Activated gamma-delta T cell treated with anti-CD3 and anti-CD28 coated beads, Interleukin-2, amount 50 U/mL, for 16 hours (primary cell): ENCODE data around the gene HVCN1.
"Not testable (repeated sequence)": the region's sequence is repeated elsewhere in the genome, so short reads cannot be mapped to it uniquely, and the experiment has no call there.

ENCODE experiments used
- DNase-seq: peaks from one replicate; pipeline ENCODE4 v3.0.0-alpha.2; 2020; ENCODE audit warnings: low read depth

The HVCN1 gene, protein sequence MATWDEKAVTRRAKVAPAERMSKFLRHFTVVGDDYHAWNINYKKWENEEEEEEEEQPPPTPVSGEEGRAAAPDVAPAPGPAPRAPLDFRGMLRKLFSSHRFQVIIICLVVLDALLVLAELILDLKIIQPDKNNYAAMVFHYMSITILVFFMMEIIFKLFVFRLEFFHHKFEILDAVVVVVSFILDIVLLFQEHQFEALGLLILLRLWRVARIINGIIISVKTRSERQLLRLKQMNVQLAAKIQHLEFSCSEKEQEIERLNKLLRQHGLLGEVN

DNA sequence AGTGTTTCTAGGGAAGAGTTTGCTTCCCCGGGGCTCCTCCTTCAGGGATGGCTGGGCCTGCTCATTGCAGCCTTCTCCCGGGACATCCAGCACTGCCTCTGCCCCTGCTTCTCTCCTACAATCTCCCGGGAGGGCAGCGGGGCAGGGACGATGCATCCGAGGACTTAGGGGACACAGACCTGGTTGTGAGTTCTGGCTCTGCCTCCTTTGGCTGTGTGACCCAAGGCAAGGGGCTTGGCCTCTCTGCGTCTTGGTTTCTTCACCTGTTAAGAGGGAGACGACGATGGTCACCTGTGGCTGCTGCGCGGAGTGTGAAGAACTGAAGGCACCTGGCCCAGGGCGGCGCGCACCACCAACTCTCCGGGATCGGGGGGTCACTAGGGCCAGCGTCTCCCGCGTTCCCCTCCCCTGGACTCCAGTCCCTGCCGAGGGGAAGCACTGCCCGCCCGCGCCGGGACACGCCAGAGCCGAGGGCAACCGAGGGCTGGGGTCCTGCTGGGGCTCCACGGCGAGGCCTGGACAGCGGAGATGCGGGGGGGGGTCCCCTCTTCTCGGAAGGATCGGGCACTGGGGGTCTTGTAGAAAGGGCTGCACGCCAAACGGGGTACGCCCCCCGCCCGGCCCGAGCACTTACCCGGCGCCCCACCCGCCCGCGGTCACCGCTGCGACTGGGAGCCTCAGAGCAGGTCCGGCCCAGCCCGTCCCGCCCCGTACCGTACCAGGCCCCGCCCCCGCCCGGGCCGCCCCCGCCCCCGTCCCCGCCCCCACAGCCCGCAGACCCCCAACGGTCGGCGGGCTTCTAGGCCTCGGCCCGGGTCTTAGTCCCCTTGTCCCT is at the start of gene HVCN1:
TSS of gene HVCN1 (minus strand) at position 670 of the 835 bp plus-strand sequence. CDS start 5,870 bp downstream, outside the sequence.
- DNase-seq = peak; percentile 4

DNA sequence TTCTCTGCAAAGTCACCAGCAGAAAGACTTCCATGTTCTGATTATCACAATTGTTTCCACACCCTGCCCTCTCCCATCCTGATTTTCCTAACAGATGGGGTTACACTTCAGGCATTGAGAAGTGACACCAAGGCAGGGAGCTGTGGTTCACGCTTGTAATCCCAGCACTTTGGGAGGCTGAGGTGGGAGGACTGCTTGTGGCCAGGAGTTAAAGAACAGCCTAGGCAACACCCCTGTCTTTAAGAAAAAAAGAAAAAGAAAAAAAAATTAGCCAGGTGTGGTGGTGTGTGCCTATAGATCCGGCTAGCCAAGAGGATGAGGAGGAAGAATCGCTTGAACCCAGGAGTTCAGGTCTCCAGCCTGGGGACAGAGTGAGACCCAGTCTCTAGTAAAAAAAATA is 48.6 kb upstream of the HVCN1 start:
- DNase-seq = no peak

DNA sequence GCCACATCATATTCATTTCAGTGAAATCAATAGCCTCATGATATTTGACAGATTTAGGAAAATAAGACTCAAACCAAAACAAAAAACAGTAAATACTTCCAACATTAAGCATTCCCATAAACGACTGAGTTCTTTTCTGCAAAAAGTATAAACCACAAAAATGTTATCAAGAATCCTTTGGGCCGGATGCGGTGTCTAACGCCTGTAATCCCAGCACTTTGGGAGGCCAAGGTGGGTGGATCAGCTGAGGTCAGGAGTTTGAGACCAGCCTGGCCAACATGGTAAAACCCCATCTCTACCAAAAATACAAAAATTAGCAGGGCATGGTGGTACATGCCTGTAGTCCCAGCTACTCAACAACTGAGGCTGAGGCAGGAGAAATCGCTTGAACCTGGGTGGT is 48.1 kb upstream of the HVCN1 start:
- not testable (repeated sequence) for DNase-seq

DNA sequence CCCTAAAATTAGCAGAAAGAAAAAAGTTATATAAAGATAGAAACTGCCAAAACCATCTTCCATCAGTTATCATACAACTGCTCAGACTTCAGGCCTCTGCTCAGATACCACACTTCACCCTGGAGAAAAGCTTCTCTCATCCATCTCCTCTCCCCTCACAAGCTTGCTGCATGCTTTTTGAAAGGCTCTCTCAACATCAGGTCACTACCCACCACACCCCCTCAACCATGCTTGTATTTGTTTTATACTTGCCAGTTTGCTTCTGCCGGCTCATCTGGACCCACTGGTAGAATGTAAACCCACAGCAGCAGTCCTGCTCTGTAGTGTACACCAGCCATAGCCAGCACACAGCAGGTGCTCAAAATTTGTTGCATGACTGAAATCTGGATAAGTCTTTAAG is 45.0 kb upstream of the HVCN1 start:
- no peak for DNase-seq

DNA sequence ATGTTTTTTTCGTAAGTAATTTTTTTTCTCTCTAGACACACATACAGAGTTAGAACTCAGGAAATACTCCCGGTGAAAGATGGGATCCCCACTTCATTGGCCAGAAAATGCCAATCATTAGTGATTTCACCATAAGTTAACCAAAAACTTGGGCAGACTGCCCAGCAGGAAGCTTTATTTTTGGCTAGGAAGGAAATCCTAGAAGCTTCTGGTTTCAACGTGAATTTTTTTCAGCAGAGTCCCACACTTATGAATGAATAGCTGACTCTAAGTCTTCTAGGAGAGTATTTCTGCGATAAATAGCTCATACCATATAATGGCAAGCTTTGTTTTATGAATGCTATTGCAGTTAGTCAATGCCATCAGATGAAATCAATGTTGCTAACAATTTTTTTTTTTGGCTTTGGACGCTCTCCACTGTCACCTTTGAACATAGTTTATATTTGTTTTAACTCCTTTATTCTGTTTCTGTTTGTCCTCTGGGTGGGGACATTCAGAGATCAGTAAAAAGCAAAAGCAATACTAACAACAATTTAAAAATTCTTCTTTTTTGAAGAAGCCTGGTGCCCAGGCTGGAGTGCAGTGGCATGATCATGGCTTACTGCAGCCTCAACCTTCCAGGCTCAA is 44.3 kb upstream of the HVCN1 start:
- no peak for DNase-seq

DNA sequence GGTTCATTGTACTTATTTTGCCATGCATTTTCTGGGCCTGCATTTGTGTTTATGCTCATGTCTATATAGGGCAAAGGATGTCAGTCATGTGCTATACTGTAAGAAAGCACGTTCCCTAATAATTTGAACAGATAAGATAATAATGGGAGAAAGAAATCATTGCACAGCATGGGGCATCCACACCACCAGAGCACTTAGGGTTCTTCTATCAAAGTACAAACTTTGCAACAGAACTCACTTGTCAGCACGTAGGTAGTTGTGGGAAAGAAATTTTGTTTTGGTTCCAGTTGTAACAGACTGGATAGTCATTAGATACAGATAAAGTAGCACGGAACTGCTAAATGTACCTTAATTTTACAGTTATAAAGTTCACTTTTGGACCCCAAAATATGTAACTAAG is 43.7 kb upstream of the HVCN1 start:
- DNase-seq = no peak

DNA sequence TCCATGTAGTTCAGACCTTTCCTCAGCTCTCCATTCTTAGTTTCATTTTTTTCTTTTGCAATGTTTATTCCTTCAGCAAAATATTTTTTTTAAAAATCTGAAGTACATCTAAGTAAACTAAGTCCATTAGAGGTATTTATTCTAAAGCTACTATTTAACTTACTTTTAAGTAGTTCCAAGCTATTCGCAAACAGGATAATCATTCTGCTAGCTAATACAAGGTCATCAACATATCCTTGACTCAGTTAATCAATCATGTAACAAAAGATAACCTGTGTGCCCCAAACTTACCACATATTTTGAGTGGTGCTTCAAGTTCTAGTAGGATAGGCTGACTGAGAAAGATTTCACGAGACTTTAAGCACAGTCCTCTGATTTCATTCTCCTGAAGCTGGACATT is 42.6 kb upstream of the HVCN1 start:
- no peak for DNase-seq

DNA sequence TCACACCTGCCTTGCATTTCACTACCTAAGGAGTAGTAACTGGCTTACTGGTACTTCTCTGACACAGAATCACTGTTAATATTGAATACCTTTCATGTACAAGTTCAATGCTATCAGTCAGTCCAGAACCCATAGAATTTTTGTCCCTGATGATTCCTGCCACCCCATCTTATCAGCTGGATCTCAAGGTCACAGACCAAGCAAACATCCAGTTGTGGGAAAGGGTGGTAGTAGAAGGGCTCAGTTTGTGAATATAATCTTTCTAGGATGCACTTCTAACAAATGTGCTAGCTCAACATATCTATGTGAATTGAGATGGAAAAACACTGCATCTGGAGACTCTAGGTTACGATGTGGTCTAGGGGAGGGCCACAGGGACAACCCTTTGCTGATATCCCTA is 39.7 kb upstream of the HVCN1 start:
- no peak for DNase-seq

DNA sequence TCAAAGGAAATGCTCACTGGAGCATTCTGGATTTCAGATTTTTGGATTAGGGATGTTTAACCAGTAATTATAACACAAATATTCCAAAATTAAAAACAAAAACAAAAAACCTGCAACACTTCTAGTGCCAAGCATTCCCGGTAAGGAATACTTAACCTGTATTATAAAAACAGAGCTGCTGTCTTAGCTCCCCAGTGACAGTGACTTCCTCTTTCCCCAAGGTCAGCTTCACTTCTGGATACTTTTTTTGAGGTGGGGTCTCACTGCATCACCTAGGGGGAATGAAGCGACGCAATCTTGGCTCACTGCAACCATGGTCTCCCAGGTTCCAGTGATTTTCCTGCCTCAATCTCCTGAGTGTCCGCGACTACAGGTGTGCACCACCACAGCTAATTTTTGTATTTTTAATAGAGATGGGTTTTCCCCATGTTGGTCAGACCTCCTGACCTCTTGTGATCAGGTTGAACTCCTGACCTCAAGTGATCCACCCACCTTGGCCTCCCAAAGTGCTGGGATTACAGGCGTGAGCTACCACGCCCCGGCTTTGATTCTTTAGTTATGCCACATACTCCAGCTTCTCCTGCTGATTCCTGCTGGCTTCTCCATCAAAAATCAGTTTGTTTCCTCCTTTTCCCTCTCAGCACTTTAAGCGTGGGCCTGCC is 37.9 kb upstream of the HVCN1 start:
- no peak for DNase-seq

DNA sequence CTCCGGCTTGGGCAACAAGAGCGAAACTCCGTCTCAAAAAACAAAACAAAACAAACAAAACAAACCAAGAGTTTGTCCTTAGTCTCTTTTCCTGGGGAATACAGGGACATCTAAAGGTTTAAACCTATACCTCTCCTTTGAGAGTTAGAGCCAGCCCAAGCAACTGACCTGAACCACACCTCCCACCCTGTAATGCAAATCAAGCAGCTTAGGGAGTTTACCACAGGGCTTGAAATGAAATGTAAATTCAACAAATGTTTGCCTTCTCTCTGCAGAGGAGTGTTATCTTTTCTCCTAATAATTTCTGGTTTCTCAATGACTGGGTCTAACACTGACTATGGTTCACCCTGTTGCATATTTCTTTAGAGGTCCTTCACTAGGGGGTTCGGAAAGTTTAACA is 37.1 kb upstream of the HVCN1 start:
- DNase-seq = no peak

DNA sequence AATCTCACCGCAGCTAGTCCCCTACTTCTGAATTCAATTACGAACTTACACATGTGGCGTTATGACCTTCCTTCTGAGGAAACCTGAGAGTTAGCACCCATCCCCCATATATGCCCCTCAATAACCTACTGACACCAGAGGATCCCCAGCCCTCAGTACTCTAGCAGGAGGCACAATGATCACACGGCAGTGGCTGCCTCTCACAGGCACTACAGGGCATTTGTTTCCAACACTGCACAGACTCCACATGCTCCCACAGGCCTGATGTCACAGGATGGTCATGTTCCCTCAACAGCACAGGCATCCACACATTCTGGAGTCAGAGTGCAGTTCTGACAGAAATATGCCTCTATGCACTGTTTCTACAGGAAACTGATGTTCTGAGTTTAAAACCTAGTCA is 36.4 kb upstream of the HVCN1 start:
- no peak for DNase-seq

DNA sequence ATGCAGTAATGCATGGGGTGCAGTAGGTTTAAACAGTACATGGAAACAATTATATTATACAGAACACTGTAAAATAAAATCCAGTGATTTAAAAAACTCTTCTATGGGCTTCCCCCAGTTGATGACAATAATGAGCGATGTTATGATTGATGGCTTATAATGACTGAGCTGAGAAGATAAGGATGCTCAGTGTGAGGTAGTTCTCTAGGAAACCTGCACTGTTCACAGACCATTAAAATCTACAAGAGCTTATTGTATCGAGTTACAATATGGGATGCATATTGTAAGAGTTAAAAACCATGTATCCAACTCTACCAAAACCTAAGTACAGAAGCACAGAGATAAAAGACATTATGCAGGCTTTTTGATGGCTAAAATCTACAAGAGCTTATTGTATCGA is 34.0 kb upstream of the HVCN1 start:
- DNase-seq = not testable (repeated sequence)

DNA sequence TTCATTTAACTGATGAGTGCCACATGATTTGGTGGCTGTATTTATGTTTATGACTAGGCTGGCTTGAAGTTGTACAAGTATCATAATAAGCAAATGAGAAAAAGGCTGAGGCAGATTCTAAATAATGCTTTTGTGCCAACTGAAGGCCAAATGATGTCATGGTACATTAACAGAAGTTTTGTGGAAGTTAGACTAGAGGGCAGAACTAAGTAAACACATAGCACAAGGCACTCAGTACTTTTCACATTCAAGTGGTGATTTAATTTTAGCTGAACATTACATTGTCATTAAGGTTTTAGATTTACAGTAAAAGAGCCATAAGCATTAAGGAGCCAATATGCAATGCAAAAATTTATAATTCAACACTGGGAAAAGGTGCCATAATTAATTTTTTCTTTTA is 32.7 kb upstream of the HVCN1 start:
- no peak for DNase-seq

DNA sequence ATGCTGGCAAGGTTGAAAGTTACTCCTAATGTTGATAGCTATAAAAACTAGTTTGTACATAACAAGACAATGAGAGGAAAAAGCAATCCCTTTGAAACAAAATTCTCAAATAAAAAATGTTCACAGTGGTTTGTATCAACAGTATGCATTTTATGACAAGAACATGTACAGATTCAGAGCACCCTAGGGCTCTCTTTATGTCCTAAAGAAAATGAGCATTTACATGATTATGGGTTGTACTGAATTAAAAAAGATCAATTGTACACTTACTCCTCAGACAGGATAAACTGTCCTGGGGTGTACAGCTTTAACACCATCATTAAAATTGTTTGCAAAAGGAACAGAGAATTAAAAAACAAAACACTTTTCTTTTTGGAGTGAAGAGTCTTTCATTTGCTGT is 31.6 kb upstream of the HVCN1 start:
- DNase-seq = no peak

DNA sequence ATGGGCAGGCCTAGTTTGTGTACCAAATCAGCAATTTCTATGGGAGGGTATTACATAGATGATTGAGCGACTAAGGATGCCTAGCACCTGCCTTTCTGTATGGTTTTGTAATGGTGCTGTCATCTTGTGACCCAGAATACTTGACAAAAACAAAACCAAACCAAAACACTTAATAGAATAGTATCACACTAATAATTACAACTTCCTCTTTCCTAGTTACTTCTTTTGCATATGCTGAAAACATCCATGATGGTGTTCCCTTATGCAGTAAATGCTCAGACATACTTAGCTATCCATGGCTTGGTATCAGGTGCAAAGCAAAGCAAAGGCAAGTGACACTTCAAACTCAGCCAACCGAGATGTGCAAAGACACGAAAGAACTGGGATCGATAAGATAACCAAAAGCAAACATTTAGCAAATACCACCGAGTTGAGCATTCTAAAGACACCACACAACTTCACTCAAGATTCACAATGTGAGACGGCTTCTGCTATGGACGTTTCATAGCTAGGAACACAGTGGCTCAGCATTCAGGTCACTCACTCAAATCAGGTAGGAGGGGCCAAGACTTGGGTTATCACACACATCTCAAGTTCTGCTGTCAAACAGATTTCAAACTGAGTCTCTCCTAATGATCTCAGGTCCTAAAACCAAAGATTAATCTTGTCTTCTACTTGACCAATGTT is 29.4 kb upstream of the HVCN1 start:
- no peak for DNase-seq

DNA sequence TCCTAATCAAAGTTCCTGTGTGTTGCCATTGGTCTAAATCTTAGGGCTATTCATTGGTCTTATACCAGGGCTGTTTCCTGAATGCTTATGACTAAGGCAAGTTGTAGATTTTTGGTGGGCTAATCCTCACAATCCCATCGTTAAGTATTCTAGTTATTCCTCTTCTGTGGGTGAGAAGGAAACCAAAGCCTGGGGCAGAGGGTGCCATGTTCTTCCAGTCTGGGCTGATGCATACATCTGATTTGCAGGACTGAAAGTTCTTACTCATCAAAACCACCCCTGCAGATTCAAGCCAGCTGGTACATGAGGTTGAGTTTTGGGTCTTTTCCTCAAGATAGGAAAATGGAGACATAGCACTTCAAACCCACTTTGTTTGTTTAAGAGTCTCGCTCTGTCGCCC is 28.1 kb upstream of the HVCN1 start:
- no peak for DNase-seq

DNA sequence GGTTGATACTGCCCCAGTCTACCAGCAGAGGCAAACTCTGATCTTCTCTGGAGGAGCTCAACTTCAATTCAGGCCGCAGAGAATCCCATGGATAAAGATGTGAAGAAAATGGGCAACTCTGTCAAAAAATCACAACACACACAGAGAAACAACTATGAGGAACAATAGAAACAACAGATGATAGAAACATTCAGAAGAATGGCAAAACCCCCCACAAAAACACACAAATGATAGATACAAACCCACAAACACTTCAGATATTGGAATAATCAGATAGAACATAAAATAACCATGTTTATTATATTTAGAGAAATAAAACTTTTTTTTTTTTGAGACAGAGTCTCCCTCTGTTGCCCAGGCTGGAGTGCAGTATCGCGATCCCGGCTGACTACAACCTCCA is 20.0 kb upstream of the HVCN1 start:
- DNase-seq = no peak

DNA sequence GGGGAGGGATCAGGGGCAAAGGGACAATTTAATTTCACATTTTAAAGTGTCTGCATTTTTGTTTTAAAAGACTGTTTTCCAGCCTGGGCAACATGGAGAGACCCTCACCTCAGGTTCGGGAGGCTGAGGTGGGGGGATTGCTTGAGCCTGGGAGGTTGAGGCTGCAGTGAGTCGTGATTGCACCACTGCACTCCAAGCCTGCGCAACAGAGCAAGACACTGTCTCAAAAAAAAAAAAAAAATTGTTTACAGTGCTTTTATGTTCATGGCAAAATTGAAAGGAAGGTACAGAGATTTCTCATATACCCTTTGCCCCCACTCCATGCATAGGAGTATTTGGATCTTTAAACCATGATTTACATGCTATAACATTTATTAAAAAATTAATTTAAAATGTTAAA is 16.4 kb upstream of the HVCN1 start:
- no peak for DNase-seq

DNA sequence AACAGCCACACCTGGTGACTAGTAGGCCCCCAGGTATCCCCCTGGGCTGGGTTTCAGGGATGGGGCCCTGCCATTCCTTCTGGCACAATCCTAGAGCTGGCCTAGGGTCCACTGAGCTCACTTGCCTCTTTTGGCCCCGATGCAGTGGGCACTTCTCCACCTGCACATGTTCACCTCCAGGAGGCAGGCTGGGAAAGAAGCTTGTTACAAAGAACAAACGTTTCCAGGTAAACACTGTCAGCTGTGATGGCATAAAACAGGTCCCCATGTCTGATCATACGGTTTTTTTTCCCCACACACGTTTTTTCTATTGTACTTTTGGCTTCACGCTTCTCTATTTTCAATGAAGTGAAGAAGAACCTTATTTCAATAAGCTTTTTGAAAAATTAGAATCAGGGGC is 15.8 kb upstream of the HVCN1 start:
- no peak for DNase-seq

DNA sequence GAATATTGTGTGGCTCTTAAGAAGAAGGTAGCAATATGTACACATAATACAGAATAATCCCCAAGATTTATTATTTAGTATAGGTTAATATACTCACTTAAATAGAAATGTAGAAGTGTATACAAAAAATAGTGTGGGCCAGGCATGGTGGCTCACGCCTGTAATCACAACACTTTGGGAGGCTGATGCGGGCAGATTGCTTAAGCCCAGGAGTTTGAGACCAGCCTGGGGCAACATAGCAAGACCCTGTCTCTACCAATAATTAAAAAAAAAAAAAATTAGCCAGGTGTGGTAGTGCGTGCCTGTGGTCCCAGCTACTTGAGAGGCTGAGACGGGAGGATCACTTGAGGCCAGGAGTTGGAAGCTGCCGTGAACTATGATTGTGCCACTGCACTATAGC is 15.3 kb upstream of the HVCN1 start:
- DNase-seq = no peak

DNA sequence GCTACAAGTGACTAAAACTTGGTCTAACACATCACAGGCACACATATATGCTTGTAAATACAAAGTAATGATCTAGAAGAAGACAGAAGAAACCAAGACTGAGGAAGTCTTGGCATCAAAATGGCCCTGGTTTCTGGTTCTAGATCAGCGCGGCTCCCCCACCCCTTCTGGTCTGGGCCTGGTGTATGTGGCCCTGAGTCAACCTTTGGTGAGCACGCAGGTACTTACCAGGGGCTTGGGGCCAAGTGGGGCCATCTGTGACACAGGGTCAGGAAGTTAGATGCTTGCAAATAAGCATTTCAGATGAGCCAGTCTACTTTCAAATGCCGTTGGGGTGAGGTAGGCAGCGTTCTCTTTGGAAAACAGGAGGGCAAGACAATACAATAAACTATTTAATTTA is 13.2 kb upstream of the HVCN1 start:
- no peak for DNase-seq
